Fibroblast of villous mesenchyme (primary cell): ENCODE results near the gene LZTS2. TPM values are rescaled to one million over a fixed set of nuclear protein-coding genes. Genes with fewer than 3 reads are reported as not detected.

ENCODE experiments used
- DNase-seq: peaks from one replicate; pipeline ENCODE4 v3.0.0-alpha.2; 2010; ENCODE audit warnings: low read depth
- H3K4me3 ChIP-seq: 2 replicates; pipeline ENCODE4 v1.5.1; 2011; ENCODE audit warnings: low read depth, mild to moderate bottlenecking, low read length
- total RNA-seq: library from RNA; depleted of rRNA; stranded (reverse); fragments of >200 nt; gene quantifications from 2 replicates; pipeline ENCODE4 v1.2.3, GENCODE V29; 2012
- TF ChIP-seq, protein P1 (sequence below): IDR thresholded peaks from 2 replicates; pipeline ENCODE4 v1.5.1; 2012; ENCODE audit warnings: low read depth, mild to moderate bottlenecking, low read length; ENCODE audit not compliant: insufficient read depth

The LZTS2 gene
- total RNA-seq, 1 donor = 87.7 TPM

DNA sequence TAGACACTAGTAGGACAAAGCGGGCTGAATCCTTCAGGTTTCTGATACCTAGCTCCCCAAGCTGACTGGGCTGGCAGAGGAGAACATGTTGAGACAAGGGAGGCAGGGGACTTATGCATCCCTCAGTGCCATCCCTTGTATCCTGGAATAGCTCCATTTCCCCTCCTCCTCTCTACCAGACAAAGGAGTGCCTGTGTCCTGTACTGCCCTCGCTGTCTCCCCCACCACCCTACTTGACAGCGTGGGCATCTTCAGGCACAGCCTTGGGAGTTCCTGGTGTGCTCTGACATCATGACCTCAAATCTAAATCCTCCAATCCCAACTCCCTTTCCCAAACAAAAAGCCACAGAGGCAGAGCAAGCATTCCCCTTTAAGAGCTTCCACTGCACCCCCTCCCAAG is 40.5 kb downstream of the LZTS2 start:
- TF ChIP-seq, protein P1, sequence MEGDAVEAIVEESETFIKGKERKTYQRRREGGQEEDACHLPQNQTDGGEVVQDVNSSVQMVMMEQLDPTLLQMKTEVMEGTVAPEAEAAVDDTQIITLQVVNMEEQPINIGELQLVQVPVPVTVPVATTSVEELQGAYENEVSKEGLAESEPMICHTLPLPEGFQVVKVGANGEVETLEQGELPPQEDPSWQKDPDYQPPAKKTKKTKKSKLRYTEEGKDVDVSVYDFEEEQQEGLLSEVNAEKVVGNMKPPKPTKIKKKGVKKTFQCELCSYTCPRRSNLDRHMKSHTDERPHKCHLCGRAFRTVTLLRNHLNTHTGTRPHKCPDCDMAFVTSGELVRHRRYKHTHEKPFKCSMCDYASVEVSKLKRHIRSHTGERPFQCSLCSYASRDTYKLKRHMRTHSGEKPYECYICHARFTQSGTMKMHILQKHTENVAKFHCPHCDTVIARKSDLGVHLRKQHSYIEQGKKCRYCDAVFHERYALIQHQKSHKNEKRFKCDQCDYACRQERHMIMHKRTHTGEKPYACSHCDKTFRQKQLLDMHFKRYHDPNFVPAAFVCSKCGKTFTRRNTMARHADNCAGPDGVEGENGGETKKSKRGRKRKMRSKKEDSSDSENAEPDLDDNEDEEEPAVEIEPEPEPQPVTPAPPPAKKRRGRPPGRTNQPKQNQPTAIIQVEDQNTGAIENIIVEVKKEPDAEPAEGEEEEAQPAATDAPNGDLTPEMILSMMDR = no peak
- DNase-seq = no peak
- no peak overlapping the region for H3K4me3 ChIP-seq

GRCh38 chr10:101040851-101041250 is 41.2 kb downstream of the LZTS2 start:
- no peak for DNase-seq

DNA sequence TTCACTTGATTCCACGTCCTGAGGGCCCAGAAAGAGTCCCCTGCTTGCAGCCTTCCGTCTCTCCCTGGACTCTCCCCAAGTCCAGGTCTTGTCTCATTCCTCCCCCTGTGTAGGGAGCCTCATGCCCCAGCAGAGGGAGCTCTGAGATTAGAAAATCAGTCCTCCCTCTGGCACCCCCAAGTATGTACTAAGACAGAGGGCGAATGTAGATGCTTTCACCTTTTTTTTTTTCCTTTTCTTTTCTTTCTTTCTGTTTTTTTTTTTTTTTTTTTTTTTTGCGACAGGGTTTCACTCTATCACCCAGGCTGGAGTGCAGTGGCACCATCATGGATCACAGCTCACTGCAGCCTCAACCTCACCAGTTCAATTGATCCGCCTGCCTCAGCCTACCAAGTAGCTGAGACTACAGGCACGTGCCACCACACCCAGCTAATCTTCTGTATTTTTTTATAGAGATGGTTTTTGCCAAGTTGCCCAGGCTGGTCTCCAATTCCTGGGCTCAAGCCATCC is 41.7 kb downstream of the LZTS2 start:
- H3K4me3 ChIP-seq = no peak overlapping the region
- TF ChIP-seq, protein P1 = peak; percentile 92
- peak; percentile 91 for DNase-seq

More at GRCh38 chr10:101040851-101041250, 41.2 kb downstream of the LZTS2 start:
- TF ChIP-seq, protein P1 = no peak
- H3K4me3 ChIP-seq = no peak overlapping the region

- DNase-seq = no peak
- peak overlapping the region; percentile 70 for H3K4me3 ChIP-seq
Measured at GRCh38 chr10:101042118-101042517, 42.5 kb downstream of the LZTS2 start.

GRCh38 chr10:101042667-101043362 is 43.2 kb downstream of the LZTS2 start:
- TF ChIP-seq, protein P1 = no peak
- DNase-seq = peak; percentile 98
- peak overlapping the region; percentile 70 for H3K4me3 ChIP-seq

More at GRCh38 chr10:101042118-101042517, 42.5 kb downstream of the LZTS2 start:
- TF ChIP-seq, protein P1 = no peak

- no peak for DNase-seq
- peak overlapping the region; percentile 70 for H3K4me3 ChIP-seq
- TF ChIP-seq, protein P1 = no peak
Measured at GRCh38 chr10:101043363-101043707, 43.7 kb downstream of the LZTS2 start.

DNA sequence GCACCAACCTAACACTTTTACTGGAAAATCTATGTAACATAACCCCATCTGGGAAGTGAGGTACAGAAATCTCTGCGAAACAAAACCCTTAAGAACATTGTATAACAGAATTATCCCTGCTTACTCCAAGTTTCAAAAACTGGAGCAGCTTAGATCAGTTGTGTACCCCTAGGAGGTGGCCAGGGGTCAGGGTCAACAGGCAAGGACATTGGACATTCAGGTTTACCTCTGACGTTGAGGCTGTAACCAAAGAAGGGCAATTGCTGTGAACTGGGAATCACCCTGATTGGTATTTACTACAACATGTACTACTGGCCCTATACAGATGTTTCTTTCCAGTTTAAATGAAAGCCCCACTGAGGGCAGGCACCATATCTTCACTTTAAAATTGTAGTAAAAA is 44.5 kb downstream of the LZTS2 start:
- TF ChIP-seq, protein P1 = no peak
- no peak for DNase-seq

More for the DNA sequence above, 44.5 kb downstream of the LZTS2 start:
- no peak overlapping the region for H3K4me3 ChIP-seq
